OCI-LY7 (cell line): Measurements from ENCODE around the gene ADAMTS2. TPM values are rescaled to one million over a fixed set of nuclear protein-coding genes. Genes with fewer than 3 reads are reported as not detected.

Experiments used
- BruUV-seq: library from RNA; stranded (reverse); fragments of 400-500 nt; replicated peaks from 2 replicates; lab custom pipeline; 2021; lab: Mats Ljungman, UMichigan
- CTCF ChIA-PET: fragments of 300-600 bp; sonication (Branson Sonifier 250); formaldehyde crosslinking; loops from one replicate; lab custom pipeline; 2022; ENCODE audit warnings: antibody characterized with exemption; ENCODE audit not compliant: unreplicated experiment; lab: Charles Lee
- POLR2A ChIA-PET: fragments of 300-600 bp; sonication (Branson Sonifier 250); formaldehyde crosslinking; loops from one replicate; lab custom pipeline; 2022; ENCODE audit warnings: antibody characterized with exemption; lab: Charles Lee
- DNase-seq: peaks from one replicate; pipeline ENCODE4 v3.0.0-alpha.2; 2015; ENCODE audit warnings: low spot score
- H2AFZ ChIP-seq: fragments of 200-600 bp; sonication (generic), shearing (Covaris generic); 2 replicates; pipeline ENCODE4 v1.6.1; 2014; ENCODE audit warnings: mild to moderate bottlenecking, antibody characterized with exemption, low read length, moderate library complexity
- H3K27ac ChIP-seq: fragments of 200-600 bp; sonication (generic); 2 replicates; pipeline ENCODE4 v1.5.1; 2014; ENCODE audit warnings: mixed run types, low read depth, mild to moderate bottlenecking, moderate library complexity, low read length, inconsistent platforms; ENCODE audit not compliant: poor library complexity, severe bottlenecking
- H3K36me3 ChIP-seq: fragments of 200-600 bp; sonication (generic); 2 replicates; pipeline ENCODE4 v1.6.1; 2014; ENCODE audit warnings: mild to moderate bottlenecking, antibody characterized with exemption, low read length, moderate library complexity, mixed read lengths; ENCODE audit not compliant: insufficient read depth
- H3K4me1 ChIP-seq: fragments of 200-600 bp; sonication (generic); 2 replicates; pipeline ENCODE4 v1.5.1; 2014; ENCODE audit warnings: mild to moderate bottlenecking, low read length; ENCODE audit not compliant: insufficient read depth, poor library complexity, severe bottlenecking
- H3K4me2 ChIP-seq: fragments of 200-600 bp; sonication (generic); 2 replicates; pipeline ENCODE4 v1.6.1; 2014; ENCODE audit warnings: mild to moderate bottlenecking, low read length
- H3K4me3 ChIP-seq: fragments of 200-600 bp; sonication (generic); 2 replicates; pipeline ENCODE4 v1.5.1; 2014; ENCODE audit warnings: mild to moderate bottlenecking, low read depth, low read length; ENCODE audit not compliant: poor library complexity, severe bottlenecking
- H3K79me2 ChIP-seq: fragments of 200-600 bp; sonication (generic); 2 replicates; pipeline ENCODE4 v1.6.1; 2016; ENCODE audit warnings: low read depth, mild to moderate bottlenecking, low read length, moderate library complexity, mixed read lengths; ENCODE audit not compliant: insufficient read depth
- H3K9me2 ChIP-seq: fragments of 200-600 bp; sonication (generic); 2 replicates; pipeline ENCODE4 v1.6.1; 2016; ENCODE audit warnings: mild to moderate bottlenecking, low read length, mixed read lengths; ENCODE audit not compliant: insufficient read depth
- H3K9me3 ChIP-seq: fragments of 200-600 bp; sonication (generic); 2 replicates; pipeline ENCODE4 v1.6.1; 2014; ENCODE audit warnings: mild to moderate bottlenecking, mixed run types, low read length, mixed read lengths
- H4K20me1 ChIP-seq: fragments of 200-600 bp; sonication (generic); 2 replicates; pipeline ENCODE4 v1.6.1; 2014; ENCODE audit warnings: mild to moderate bottlenecking, antibody characterized with exemption, low read length, moderate library complexity, mixed read lengths; ENCODE audit not compliant: insufficient read depth
- EZH2phosphoT487 ChIP-seq: fragments of 200-600 bp; sonication (generic); IDR thresholded peaks from 2 replicates; pipeline ENCODE4 v1.6.1; 2018; ENCODE audit warnings: low read depth, borderline replicate concordance, mild to moderate bottlenecking, mixed run types, antibody characterized with exemption, low read length, moderate library complexity, mixed read lengths
- intact Hi-C: fragments of 100-400 bp; cut with micrococcal nuclease; formaldehyde crosslinking; loops from one replicate; pipeline ENCODE4 v1.10.0; 2022; ENCODE audit not compliant: unreplicated experiment
- total RNA-seq, 2 experiments: library from RNA; depleted of rRNA in 1 of 2; stranded (reverse); fragments of >200 nt in 1 of 2; shearing (Covaris generic) in 1 of 2; gene quantifications; 2 replicates each; pipeline ENCODE4 v1.2.3, GENCODE V29; 2014 to 2022
- TF ChIP-seq, protein P1 (sequence below): fragments of 200-600 bp; sonication (generic); conservative IDR thresholded peaks from 2 replicates; pipeline ENCODE4 v1.5.1; 2014; ENCODE audit warnings: mild to moderate bottlenecking, antibody characterized with exemption, low read length, moderate library complexity, mixed read lengths

ADAMTS2 gene
- total RNA-seq, 2 experiments from 2014 or later, result not detected

GRCh38 chr5:179089502-179089901 is 255.8 kb downstream of the ADAMTS2 start:
- H3K27ac ChIP-seq, result no peak overlapping the region
- no peak overlapping the region for H2AFZ ChIP-seq
- H3K4me1 ChIP-seq, result no peaks in the 10 kb centered on the region
- H3K9me3 ChIP-seq, result peaks cover 10% of the 10 kb centered on the region; the same call in 1 of the 2 replicates
- no peak overlapping the region for H3K4me2 ChIP-seq
- H4K20me1 ChIP-seq, result no peaks in the 10 kb centered on the region
- intact Hi-C loops, result no loop called here
- H3K79me2 ChIP-seq, result no peaks in the 10 kb centered on the region
- POLR2A ChIA-PET, result no interaction called here
- no peaks in the 10 kb centered on the region for H3K9me2 ChIP-seq
- no peak overlapping the region for H3K4me3 ChIP-seq
- TF ChIP-seq EZH2phosphoT487, result no peak
- TF ChIP-seq, protein P1, sequence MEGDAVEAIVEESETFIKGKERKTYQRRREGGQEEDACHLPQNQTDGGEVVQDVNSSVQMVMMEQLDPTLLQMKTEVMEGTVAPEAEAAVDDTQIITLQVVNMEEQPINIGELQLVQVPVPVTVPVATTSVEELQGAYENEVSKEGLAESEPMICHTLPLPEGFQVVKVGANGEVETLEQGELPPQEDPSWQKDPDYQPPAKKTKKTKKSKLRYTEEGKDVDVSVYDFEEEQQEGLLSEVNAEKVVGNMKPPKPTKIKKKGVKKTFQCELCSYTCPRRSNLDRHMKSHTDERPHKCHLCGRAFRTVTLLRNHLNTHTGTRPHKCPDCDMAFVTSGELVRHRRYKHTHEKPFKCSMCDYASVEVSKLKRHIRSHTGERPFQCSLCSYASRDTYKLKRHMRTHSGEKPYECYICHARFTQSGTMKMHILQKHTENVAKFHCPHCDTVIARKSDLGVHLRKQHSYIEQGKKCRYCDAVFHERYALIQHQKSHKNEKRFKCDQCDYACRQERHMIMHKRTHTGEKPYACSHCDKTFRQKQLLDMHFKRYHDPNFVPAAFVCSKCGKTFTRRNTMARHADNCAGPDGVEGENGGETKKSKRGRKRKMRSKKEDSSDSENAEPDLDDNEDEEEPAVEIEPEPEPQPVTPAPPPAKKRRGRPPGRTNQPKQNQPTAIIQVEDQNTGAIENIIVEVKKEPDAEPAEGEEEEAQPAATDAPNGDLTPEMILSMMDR, result no peak
- H3K36me3 ChIP-seq, result no peaks in the 10 kb centered on the region
- CTCF ChIA-PET, result no interaction called here
- no peak for DNase-seq
- BruUV-seq, result no TSS peak

- Histone ChIP-seq H3K27ac (no peak overlapping the region), H3K36me3 (no peaks in the 10 kb centered on the region), H3K9me3 (peaks cover 24% of the 10 kb centered on the region; the same call in 1 of the 2 replicates), H3K9me2 (no peaks in the 10 kb centered on the region), H3K4me1 (no peaks in the 10 kb centered on the region), H4K20me1 (no peaks in the 10 kb centered on the region), H3K4me2 (no peak overlapping the region), H2AFZ (no peak overlapping the region), H3K4me3 (no peak overlapping the region), H3K79me2 (no peaks in the 10 kb centered on the region)
- TF ChIP-seq EZH2phosphoT487, result no peak
- TF ChIP-seq, protein P1, result no peak
- ChIA-PET CTCF (no interaction called here), POLR2A (interaction anchor here (0.6 kb wide), 2 partner anchors 134 to 908 kb away, joined by 3 to 4 read pairs; no protein-coding TSS in a partner anchor)
- BruUV-seq, result no TSS peak
- DNase-seq, result no peak
- intact Hi-C loops, result no loop called here
Observed at GRCh38 chr5:179080724-179081123, 264.5 kb downstream of the ADAMTS2 start.

- intact Hi-C loops, result no loop called here
- Histone ChIP-seq H3K4me3 (no peak overlapping the region), H3K9me3 (peaks cover 24% of the 10 kb centered on the region; the same call in 1 of the 2 replicates), H3K27ac (no peak overlapping the region), H3K79me2 (no peaks in the 10 kb centered on the region), H3K4me2 (no peak overlapping the region), H3K9me2 (no peaks in the 10 kb centered on the region), H2AFZ (no peak overlapping the region), H4K20me1 (no peaks in the 10 kb centered on the region), H3K36me3 (no peaks in the 10 kb centered on the region), H3K4me1 (no peaks in the 10 kb centered on the region)
- no peak for DNase-seq
- no peak for TF ChIP-seq EZH2phosphoT487
- ChIA-PET POLR2A (interaction anchor here (0.6 kb wide), 1 partner anchor 387 kb away, joined by 3 read pairs; no protein-coding TSS in a partner anchor), CTCF (no interaction called here)
- no TSS peak for BruUV-seq
Observed at GRCh38 chr5:179079165-179079987, 265.9 kb downstream of the ADAMTS2 start.
